HG03095 (cell line): ENCODE measurements around the gene MMS19.
"Not testable (repeated sequence)": the region's sequence is repeated elsewhere in the genome, so short reads cannot be mapped to it uniquely, and the experiment has no call there.

ENCODE experiments used
- ATAC-seq: cut with Tn5 transposase; IDR thresholded peaks from one replicate; pipeline ENCODE4 v1.9.1; 2021; ENCODE audit warnings: moderate library complexity; ENCODE audit not compliant: unreplicated experiment

The MMS19 gene

DNA sequence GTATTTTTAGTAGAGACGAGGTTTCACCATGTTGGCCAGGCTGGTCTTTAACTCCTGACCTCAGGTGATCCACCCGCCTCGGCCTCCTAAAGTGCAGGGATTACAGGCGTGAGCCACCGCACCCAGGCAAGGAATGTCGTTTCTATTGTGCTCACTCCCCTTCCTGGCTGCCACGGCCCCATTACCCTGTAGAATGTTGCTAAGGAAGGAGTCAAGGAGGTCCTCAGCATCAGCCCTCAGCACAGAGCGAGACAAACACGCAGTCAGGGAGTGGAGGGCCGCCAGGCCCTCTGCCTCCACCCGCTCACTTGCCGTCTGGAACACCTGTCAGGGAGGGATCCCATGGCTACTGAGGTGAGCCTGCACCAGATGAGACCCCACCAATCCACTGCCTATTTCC, 29.4 kb downstream of the MMS19 start:
- ATAC-seq, result not testable (repeated sequence)

DNA sequence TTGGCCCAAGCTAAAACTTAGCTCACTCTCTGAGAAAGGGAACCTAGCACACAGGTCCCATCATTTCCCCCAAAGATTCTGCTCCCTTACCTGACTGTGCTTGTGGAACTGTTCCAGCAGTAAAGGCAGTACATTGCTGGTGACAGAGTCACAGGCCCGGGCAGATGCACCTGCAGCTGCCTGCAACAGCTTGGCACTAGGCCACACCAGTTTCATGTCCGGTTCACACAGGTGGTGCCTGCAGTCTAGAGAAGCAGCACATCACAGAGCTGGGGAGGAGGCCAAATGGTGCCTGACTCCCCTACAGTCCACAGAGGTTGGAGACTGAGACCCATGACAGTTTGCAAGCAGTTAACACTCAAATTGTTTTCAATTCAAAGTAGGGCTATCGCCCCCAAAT, 30.1 kb downstream of the MMS19 start:
- ATAC-seq, result no peak

DNA sequence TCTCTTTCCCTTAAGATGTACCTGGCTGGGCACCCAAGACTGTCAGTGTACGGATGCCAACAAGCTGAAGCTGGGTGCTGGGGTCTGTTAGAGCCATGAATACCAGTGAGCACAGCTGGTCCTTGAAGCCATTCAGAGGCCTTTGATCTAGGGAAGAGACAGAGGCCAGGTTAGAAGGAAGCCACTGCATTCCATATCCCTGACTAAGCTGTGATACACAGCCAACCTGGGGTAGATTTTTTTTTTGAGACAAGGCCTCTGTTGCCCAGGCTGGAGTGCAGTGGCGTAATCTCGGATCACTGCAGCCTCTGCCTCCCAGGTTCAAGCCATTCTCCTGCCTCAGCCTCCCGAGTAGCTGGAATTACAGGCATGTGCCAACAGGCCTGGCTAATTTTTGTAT, 31.5 kb downstream of the MMS19 start:
- no peak for ATAC-seq

DNA sequence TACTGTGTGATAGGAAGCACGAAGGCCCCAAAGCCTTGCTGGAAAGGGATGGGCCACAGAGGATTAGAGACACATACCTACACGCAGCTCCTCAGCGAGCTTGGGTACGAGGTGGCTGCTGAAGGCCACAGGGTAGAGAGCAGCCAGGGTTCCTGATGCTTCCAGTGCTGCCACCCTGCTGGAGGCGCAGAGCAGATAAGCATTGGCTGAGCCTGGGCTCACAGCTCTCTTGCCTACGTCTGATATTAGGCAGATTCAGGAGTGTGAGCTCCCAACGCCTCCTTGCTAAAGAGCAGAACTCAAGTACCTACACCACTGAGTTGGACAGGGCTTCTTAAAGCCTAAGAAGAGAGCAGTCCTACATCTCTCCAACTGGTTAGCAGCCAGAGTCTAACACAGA, 32.2 kb downstream of the MMS19 start:
- ATAC-seq, result no peak

DNA sequence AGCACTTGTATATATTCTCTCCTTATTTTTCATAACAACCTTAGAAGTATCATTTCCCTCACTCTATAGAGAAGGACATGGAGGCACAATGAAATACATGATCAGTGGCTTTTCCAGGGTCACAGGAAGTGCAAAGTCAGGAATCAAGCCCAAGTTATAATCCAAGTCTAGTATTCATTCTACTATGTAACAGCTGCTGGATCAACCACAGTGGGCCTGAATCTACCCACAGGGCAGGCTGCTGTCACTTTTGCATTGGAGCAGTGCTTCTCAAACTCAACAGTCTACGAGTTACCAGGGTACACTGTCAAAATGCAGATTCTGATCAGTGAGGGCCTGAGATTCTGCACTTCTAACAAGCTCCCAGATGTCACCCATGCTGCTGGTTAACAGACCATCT, 34.0 kb downstream of the MMS19 start:
- no peak for ATAC-seq

DNA sequence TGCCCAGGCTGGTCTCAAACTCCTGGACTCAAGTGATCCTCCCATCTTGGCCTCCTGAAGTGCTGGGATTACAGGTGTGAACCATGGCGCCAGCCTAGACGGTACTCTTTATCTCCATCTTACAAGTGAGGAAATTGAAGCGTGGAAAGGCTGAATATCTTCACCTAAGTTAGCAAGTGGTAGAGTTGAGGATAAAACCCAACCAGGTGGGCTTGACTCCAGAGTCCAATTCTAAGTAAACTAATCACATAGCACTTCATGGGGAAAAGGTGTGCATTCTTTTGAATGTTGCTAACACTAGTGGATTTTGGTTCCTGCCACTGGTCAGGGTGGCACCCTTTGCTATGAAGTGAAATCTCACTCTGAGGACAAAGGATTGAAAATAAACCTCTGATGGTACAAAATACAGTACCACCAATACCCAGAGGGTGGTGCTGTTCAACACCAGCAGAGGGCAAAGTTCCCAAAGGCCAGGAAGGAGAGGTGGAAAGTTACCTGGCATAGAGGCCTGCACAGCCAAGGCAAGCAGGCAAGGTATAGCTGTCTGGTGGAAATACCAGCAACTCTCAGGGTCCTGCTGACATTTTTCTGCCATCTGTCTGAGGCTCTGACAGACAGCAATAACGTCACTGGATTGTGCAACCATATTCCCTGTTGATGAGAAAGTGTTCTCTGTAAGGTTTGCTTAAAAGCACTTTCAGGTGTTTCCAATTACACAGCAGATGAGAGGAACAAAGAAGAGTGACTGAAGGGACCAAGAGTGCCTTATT, 34.7 kb downstream of the MMS19 start:
- ATAC-seq, result no peak

DNA sequence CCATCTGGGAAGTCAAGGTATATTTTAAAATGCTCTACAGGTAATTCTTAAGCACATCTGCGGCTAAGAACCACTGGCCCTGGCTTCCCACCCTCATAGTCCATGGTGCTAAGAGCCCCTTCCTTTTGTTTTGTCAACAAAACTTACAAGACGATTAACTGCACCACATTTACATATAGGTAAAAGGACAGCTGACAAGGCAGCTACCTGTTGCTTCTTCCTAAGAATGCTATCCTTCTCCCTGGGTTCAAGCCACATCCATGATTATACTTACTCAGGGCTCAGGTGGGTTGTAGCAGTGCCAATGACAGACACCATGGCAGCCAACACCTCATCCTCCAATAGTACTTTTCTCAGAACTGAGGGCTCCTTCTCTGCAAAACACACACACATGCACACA, 35.9 kb downstream of the MMS19 start:
- no peak for ATAC-seq

DNA sequence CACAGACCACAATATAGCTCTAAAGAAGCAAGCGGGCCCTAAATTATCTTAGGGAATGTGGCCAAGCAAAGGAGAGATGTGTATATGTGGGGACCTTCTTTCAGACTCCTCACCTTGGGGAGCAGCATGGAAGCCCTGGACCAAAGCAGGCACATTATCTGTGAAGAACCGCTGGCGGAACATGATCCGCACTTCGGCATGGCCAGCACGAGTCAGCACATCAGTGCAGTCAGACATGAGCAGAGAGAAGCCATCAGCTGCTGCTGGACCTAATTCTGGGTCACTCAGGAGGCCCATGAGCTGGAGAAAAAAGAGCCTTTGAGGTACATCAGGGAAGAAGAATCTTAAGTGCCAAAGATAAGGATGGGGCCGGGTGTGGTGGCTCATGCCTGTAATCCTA, 38.3 kb downstream of the MMS19 start:
- no peak for ATAC-seq

DNA sequence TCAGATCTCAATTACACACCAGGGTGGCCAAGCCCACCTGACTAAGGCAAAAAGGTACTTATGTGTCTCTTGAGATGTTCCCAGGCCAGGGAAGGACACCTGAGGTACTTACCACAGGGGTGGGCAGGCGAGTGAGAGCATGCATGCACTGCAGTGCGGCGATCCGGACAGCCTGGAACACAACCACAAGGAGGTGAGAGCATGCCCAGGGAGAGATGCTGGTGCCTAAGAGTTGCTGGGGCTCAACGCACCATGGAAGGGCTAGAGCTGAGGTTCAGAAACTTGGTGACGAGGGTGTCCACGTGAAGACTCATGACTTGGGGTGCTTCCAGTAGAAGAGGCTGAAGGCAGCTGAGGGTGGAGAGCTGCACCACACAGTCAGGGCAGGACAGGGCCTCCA, 39.1 kb downstream of the MMS19 start:
- ATAC-seq, result no peak

DNA sequence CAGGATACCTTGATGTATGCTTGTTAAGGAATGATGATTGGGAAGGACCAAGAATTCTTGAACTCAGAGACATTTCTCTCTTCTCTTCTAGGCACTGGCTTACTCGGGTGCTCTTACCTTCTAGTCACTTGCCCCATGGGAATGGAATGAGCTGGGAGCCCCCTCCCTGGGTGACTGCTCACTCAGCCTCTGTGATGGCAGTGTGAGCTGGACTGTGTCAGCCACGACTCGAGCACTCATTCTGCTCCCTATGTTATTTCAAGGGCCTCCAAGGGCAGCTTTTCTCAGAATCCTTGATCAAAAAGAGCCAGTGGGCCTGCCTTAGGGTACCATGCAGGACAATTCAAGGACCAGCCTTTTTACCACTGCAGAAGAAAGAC, 41.5 kb downstream of the MMS19 start:
- no peak for ATAC-seq

DNA sequence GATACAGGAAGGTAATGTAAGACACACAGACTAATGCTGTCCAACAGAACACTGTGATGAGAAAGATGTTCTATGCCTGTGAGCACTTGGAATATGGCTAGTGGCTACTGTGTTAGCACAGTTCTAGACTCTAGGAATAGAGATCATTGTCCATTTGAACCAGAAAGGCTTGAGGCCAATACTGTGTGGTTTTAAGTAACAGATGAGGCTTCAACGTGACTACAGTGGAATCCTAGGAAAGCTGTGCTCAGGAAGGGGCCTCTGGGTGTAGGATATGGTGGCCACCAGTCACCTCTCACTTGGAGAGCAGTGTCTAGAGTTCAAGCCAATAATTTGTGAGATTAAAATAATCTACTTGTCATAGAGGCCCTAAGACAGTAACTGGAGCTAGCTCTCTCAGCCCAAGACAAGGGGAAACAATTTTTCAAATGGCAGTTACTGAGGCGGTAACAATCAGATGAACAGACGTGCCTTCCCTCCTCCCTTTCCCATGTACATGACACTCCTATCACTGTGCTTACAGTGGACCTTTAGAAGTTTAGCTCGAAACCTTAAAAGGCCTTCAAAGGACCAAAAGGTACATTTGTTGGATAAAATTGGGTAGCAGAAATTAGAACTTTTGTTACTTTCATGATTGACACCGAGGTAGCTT, 42.1 kb downstream of the MMS19 start:
- no peak for ATAC-seq

DNA sequence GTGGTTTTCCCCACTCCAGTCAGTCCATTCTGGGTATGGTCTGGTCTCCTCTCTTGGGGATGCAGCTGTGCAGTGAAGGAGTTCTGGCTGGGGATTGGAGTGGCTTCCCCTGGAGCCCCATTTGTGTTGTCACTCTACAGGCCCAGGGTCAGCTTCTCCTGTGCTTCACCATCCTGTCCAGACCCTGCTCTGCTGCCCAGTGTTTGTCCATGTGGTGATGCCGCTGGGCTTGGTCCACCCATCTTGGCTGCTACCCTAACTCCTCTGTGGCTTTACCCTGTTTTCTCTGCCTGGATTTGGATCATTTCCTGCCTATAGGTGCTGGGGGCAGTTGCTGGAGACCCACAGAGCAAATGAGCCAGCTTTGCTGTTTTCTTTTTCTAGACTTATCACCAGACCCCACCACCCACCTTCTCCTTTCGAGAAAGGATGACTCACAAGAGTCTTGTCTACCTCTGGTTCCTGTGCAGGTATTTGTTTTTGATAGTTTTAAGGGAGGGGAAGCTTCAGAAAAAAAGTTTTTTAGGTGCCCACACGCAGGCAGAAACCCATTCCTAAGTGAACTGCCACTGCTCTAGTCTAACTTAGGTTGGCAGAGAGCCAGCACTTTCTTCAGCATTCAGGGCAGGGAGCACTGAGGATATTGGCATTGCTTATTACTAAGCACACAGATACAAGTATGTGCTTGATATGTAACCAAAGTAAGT, 43.7 kb downstream of the MMS19 start:
- no peak for ATAC-seq

DNA sequence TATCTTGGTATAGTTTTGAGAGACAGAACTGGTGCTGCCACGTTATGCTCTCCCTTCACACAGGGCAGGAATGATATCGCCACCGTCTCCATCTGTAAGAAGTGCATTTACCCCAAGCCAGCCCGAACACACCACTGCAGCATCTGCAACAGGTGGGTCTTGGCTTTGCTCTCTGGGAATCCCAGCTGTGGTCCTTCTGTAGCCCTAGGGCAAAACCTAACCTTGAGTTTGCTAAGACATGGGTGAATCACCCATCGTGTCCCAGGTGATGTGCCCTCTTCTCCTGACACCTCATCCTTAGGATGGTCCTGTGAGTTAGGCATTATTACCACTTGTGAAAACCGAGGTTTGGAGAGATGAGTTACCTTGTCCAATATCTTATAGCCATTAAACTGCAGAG, 45.9 kb downstream of the MMS19 start:
- ATAC-seq, result no peak

DNA sequence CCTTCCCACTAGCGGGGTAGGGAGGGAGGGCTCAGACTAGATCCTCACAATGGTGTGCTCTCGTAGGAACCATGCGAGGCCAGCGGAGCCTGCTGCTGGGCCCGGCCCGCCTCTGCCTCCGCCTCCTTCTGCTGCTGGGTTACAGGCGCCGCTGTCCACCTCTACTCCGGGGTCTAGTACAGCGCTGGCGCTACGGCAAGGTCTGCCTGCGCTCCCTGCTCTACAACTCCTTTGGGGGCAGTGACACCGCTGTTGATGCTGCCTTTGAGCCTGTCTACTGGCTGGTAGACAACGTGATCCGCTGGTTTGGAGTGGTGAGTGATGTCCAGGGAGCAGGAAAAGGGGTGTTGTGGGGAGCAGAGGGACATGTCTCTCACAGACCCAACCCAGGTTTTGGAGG, 46.6 kb downstream of the MMS19 start:
- no peak for ATAC-seq

DNA sequence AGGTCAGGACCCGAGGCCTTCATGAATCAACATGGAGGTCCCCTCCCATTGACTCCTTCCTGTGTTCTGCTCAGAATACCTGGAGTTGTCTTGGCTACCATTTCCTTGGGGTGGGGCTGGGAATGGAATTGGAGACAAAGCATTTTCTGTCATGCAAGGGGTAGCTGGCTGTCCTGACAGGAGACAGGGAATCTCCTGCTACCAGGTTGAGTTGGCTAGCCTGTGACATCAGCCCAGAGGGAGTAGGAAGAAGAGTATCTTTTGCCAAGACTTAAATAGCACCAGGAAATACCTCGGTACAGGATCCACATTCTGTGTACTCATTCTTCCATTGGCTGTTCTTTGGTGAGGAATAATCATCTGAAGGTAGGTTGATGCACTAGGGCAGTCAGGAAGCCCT, 47.4 kb downstream of the MMS19 start:
- no peak for ATAC-seq

DNA sequence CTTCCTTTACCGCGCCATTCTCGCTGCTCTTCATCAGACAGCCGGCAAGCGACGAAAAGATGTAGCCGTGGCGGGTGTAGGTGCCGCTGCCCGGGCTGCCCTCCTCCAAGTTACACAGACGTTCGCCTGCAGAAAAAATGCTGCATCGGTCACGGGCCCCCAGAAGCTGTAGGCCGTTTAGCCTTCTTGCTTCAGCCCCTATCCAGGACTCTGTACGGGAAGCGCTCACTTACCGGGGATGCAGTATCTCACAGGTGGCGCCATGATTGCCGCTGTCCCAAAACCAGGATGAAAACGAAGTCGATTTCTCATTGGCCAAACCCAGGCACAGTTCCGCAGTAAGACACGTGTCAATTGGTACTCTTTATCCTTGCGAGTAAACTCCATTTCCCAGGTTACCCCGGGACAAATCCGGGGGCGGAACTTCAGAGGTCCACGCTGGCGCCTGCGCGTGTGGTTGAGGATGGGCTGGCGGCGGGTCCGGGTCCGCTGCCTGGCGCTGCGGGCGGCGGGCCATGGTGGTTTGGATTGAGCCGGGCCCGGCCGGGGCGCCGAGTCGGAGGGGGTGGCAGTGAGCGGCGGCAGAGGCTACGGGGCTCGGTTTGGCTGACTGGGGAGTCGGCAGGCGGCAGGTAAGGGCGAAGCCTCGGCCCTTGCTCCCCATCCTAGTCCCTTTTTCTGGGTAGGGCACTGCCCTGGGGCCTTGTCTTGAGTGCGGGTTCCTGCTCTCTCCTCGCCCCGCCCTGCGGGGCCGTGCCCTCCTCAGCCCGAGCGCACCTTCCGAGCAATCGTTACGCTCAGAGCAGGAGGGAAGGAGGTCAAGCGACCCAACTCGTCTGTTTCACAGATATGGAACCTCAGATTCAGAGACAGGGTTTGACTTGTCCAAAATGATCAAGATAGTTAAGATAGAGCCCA, 52.2 kb downstream of the MMS19 start, which contains the start of the genes EXOSC1 and ZDHHC16:
EXOSC1 (minus strand) TSS at position 285 of the 918 bp plus-strand sequence; CDS start at position 264, 21 bp downstream.
ZDHHC16 (plus strand) TSS at position 454 of the 918 bp plus-strand sequence. CDS start 5,501 bp downstream, outside the sequence.
- peak; percentile 97 for ATAC-seq

DNA sequence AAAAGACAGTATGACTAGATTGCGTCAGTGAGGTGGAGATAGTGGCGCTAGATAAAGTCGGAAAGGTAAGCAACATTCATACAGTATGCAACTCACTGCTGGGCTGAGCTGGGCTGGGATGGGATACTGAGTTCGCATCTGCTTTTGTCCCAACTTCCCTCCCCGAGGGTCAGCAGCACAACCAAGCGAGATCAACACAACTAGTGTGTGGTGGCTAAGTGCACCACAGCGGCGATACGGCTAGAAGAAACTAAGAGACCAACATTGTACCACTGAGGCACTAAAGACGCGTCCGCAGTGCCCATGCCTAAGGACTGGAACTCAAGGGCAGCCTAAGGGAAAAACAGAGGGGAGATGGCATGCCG, 52.9 kb downstream of the MMS19 start:
- no peak for ATAC-seq

DNA sequence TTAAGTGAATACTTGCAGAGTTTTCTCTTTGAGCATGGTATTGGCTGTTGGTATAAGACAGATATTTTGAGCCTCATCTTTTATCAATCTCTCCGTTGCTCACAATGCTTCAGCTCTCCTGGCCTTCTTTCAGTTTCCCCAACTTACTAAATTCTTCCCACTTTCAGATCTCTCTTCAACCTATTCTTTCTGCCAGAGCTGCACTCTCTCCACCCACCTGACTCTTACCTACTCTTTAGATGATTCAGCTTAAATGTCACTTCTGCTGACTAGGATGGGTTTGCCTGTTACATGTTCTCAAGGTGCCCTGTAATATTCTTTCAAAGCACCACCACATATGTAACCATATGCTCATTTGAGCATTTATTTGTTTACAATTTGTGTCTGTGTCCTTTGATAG, 54.0 kb downstream of the MMS19 start:
- no peak for ATAC-seq

DNA sequence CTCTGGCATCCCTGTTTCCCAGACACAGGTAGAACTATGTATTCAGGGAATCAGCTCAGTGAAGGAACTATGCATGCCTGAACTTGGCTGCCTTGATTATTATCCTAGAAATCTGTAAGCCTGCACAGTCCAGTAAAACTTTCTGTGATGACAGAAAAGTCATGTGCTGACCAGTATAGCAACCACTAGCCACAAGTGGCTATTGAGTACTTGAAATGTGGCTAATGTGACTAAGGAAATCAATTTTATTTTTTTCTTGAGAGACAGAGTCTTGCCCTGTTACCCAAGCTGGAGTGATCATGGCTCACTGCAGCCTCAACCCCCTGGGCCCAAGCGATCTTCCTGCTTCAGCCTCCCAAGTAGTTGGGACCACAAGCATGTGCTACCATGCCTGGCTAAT, 55.9 kb downstream of the MMS19 start:
- no peak for ATAC-seq

DNA sequence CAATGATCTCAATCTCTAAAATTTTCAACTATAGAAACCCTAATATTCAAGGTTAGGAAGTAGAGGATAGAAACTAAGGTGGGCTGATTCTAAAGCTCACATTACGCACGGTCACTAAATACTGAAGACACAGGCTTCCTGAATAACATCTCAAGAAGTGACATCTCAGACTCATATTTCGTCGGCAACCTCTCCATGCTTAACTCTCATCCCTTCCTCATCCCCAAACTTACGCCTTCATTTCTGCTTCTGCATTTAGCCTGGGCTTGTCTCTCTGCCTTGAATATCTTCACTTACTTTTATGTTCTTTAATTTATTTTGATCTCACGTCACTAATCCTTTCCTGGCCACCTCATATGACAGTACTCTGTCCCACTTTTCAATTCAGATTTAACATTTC, 63.0 kb downstream of the MMS19 start:
- no peak for ATAC-seq

DNA sequence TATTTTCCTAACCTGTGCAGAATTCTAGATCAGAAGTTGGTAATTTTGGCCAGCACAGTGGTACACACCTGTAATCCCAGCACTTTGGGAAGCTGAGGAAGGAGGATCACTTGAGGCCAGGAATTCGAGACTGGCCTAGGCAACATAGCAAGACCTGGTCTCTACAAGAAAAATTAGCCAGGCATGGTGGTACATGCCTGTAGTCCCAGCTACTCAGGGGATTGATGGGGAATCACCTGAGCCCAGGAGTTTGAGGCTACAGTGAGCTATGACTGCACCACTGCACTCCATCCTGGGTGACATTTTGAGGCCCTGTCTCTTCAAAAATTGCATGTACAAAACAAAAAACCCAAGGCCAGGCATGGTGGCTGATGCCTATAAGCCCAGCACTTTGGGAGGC, 63.7 kb downstream of the MMS19 start:
- ATAC-seq, result no peak
